Stomach (tissue), 9 donors: ENCODE measurements around the gene CTIF. TPM values are rescaled to one million over a fixed set of nuclear protein-coding genes. Genes with fewer than 3 reads are reported as not detected.

Experiments used
- DNase-seq, 2 donors: peaks; one replicate each; pipeline versions ENCODE4 v3.0.0 to v3.0.0-alpha.2; 2013 to 2019
- H3K27ac ChIP-seq, 5 donors: fragments of 200-600 bp in 4 of 5; sonication (generic) in 4 of 5; one replicate each; pipeline ENCODE4 v1.5.1; 2013 to 2019; ENCODE audit warnings: mild to moderate bottlenecking in 1 of 5, moderate library complexity in 1 of 5
- H3K27me3 ChIP-seq, 3 donors: fragments of 200-600 bp; sonication (generic); one replicate each; pipeline ENCODE4 v1.5.1; 2017 to 2019; ENCODE audit warnings: mixed run types in 1 of 3
- H3K36me3 ChIP-seq, 4 donors: fragments of 200-600 bp; sonication (generic); 1 replicate in 3 of 4; 2 replicates in 1 of 4; pipeline ENCODE4 v1.5.1; 2016 to 2019
- H3K4me1 ChIP-seq, 4 donors: fragments of 200-600 bp; sonication (generic); one replicate each; pipeline ENCODE4 v1.5.1; 2016 to 2019
- H3K4me3 ChIP-seq, 4 donors: fragments of 200-600 bp; sonication (generic) in 3 of 4; one replicate each; pipeline ENCODE4 v1.5.1; 2016 to 2019; ENCODE audit warnings: mild to moderate bottlenecking in 1 of 4
- H3K9me3 ChIP-seq, 4 donors: fragments of 200-600 bp; sonication (generic); one replicate each; pipeline ENCODE4 v1.5.1; 2016 to 2019
- CTCF ChIP-seq, 7 experiments: fragments of 450-650 bp in 4 of 7; fragments of 200-600 bp in 3 of 7; sonication (generic) in 3 of 7; IDR thresholded peaks; one replicate each; pipeline ENCODE4 v1.5.1; 2016 to 2019; ENCODE audit warnings: antibody characterized with exemption in 7 of 7, control low read depth in 2 of 7, mild to moderate bottlenecking in 1 of 7
- EP300 ChIP-seq: sonication (generic); formaldehyde crosslinking; IDR thresholded peaks from one replicate; pipeline ENCODE4 v1.6.1; 2017; ENCODE audit warnings: antibody characterized with exemption
- POLR2A ChIP-seq, 4 donors: fragments of 450-650 bp; IDR thresholded peaks; one replicate each; pipeline ENCODE4 v1.6.1; 2016; ENCODE audit warnings: antibody characterized with exemption in 4 of 4, control low read depth in 2 of 4, mild to moderate bottlenecking in 1 of 4, moderate library complexity in 1 of 4
- POLR2AphosphoS5 ChIP-seq, 3 donors: sonication (generic); formaldehyde crosslinking; IDR thresholded peaks; one replicate each; pipeline ENCODE4 v1.6.1; 2016; ENCODE audit warnings: antibody characterized with exemption in 3 of 3
- WGBS, 5 donors: extraction: QIAGEN DNeasy Blood & Tissue Kit in 3 of 5; methylation state at CpG; one replicate each; pipeline versions ENCODE4 v1.1.5 to v1.1.7; 2013 to 2018; 5-methylcytosine and 5-hydroxymethylcytosine counted together
- intact Hi-C: fragments of 100-400 bp; cut with DNase I; formaldehyde crosslinking; loops from one replicate; pipeline ENCODE4 v1.15.1; 2023; ENCODE audit warnings: low total_unique reads
- polyA plus RNA-seq, 3 donors: library from polyadenylated mRNA; stranded (reverse); fragments of 200-250 nt; gene quantifications; one replicate each; pipeline ENCODE4 v1.2.3, GENCODE V29; 2013
- total RNA-seq, 5 donors: library from RNA; depleted of rRNA; stranded (reverse); fragments of >200 nt; gene quantifications; one replicate each; pipeline versions ENCODE4 v1.1.0 to v1.2.3, GENCODE V29; 2014 to 2016
- donor health status: healthy with polysubstance abuse.
- donor health status: Bipolar disorder and iron deficiency.
- donor health status: healthy.

Gene CTIF
- total and polyA plus RNA-seq, 8 donors: 16.3 to 105 (median 30.3) TPM

- intact Hi-C loops: no loop called here
These were observed 364.2 kb downstream of the CTIF start for GRCh38 chr18:48902856-48903601.

GRCh38 chr18:48904091-48904490, 365.3 kb downstream of the CTIF start:
- Histone ChIP-seq H3K4me3 (no peak overlapping the region), H3K27me3 (no peaks in the 10 kb centered on the region), H3K4me1 (peaks cover 13 to 25% (median 17%) of the 10 kb centered on the region in 4 donors), H3K9me3 (peaks cover 0 to 14% (median 5%) of the 10 kb centered on the region in 4 donors), H3K36me3 (no peaks in the 10 kb centered on the region), H3K27ac (peak overlapping the region in 1 of 5 donors; percentile 80)
- intact Hi-C loops: no loop called here
- 93 to 97% (median 97%) methylated on average over 2 of the region's 2 CpGs for WGBS, 5 donors
- no peak for DNase-seq
- no peak for TF ChIP-seq EP300
- TF ChIP-seq POLR2AphosphoS5 (IDR thresholded peaks at IDR 0.05): no peak
- no peak for TF ChIP-seq POLR2A (IDR thresholded peaks at IDR 0.05)
- no peak for TF ChIP-seq CTCF (IDR thresholded peaks at IDR 0.05)

More at GRCh38 chr18:48902856-48903601, 364.2 kb downstream of the CTIF start:
- Histone ChIP-seq H3K27me3 (no peaks in the 10 kb centered on the region), H3K27ac (peak overlapping the region in 4 of 5 donors; percentile 66 to 80 (median 72)), H3K9me3 (peaks cover 0 to 14% (median 5%) of the 10 kb centered on the region in 4 donors), H3K4me3 (no peak overlapping the region), H3K4me1 (peaks cover 13 to 25% (median 17%) of the 10 kb centered on the region in 4 donors), H3K36me3 (no peaks in the 10 kb centered on the region)
- TF ChIP-seq POLR2A (IDR thresholded peaks at IDR 0.05) (no peak), POLR2AphosphoS5 (IDR thresholded peaks at IDR 0.05) (no peak), CTCF (IDR thresholded peaks at IDR 0.05) (no peak), EP300 (no peak)
- WGBS, 5 donors: 66 to 94% (median 89%) methylated on average over 8 of the region's 8 CpGs
- DNase-seq: peak in 1 of 2 donors; percentile 41

GRCh38 chr18:48904847-48905394, 366.1 kb downstream of the CTIF start:
- Histone ChIP-seq H3K4me1 (peaks cover 13 to 25% (median 17%) of the 10 kb centered on the region in 4 donors), H3K27ac (no peak overlapping the region), H3K9me3 (peaks cover 0 to 14% (median 5%) of the 10 kb centered on the region in 4 donors), H3K4me3 (no peak overlapping the region), H3K27me3 (no peaks in the 10 kb centered on the region), H3K36me3 (no peaks in the 10 kb centered on the region)
- no peak for DNase-seq
- 83 to 92% (median 87%) methylated on average over 3 of the region's 3 CpGs for WGBS, 5 donors
- no peak for TF ChIP-seq POLR2AphosphoS5 (IDR thresholded peaks at IDR 0.05)
- no peak for TF ChIP-seq POLR2A (IDR thresholded peaks at IDR 0.05)
- TF ChIP-seq CTCF (IDR thresholded peaks at IDR 0.05): no peak
- TF ChIP-seq EP300: no peak
- intact Hi-C loops: no loop called here

GRCh38 chr18:48905513-48905912, 366.7 kb downstream of the CTIF start:
- Histone ChIP-seq H3K4me3 (no peak overlapping the region), H3K36me3 (no peaks in the 10 kb centered on the region), H3K4me1 (peaks cover 13 to 25% (median 17%) of the 10 kb centered on the region in 4 donors), H3K27me3 (no peaks in the 10 kb centered on the region), H3K9me3 (peaks cover 0 to 14% (median 5%) of the 10 kb centered on the region in 4 donors), H3K27ac (no peak overlapping the region)
- no peak for TF ChIP-seq POLR2A (IDR thresholded peaks at IDR 0.05)
- DNase-seq: no peak
- 88 to 98% (median 93%) methylated on average over 1 of the region's 1 CpG for WGBS, 5 donors
- intact Hi-C loops: no loop called here
